GM18867 (cell line): ENCODE data around the gene RARA.

ENCODE experiments used
- ATAC-seq: cut with Tn5 transposase; IDR thresholded peaks from one replicate; pipeline ENCODE4 v1.9.1; 2021; ENCODE audit warnings: mild to moderate bottlenecking, moderate library complexity; ENCODE audit not compliant: unreplicated experiment

RARA gene

DNA sequence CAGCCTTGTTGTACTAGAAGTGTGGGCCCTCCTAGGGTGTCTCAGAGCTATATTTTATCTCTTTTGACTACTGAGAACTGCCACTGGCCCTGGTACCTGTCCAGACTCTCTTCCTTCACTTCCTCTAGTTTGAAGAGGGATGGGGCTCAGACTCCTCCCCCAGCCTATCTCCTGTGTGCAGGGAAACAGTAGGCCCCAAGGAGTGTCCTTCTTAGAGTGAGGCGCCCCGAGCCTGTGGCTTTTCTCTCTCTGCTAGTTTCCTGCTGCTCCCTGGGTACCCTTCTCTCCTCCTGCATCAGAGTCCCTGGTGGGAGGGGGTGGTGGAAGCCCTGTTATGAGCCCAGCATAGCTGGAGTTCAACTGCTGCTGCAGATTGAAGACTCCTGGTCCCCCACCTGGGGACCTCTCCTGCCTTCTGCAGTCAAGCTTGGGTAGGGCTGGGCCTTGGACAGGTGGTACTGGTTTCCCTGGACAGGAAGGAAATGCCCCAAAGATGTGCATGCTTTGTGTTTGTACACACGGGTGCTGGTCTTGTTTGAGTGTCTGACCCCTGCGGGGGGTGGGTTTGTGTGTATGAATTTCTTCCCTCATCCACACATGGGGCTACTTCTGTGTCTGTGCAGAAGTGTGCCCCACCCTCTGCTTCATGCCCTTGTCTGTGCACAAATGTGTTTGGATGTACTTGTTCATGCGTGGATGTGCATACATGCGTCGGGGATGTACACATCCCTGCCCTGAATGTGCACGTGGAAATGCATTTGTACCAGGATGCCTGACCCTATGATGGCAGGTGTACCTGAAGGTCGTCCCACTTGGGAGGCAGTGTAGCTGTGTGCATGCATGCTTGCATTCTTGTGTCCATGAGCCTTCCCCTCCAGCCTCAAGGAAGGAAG, 6.9 kb downstream of the RARA start:
- no peak for ATAC-seq

DNA sequence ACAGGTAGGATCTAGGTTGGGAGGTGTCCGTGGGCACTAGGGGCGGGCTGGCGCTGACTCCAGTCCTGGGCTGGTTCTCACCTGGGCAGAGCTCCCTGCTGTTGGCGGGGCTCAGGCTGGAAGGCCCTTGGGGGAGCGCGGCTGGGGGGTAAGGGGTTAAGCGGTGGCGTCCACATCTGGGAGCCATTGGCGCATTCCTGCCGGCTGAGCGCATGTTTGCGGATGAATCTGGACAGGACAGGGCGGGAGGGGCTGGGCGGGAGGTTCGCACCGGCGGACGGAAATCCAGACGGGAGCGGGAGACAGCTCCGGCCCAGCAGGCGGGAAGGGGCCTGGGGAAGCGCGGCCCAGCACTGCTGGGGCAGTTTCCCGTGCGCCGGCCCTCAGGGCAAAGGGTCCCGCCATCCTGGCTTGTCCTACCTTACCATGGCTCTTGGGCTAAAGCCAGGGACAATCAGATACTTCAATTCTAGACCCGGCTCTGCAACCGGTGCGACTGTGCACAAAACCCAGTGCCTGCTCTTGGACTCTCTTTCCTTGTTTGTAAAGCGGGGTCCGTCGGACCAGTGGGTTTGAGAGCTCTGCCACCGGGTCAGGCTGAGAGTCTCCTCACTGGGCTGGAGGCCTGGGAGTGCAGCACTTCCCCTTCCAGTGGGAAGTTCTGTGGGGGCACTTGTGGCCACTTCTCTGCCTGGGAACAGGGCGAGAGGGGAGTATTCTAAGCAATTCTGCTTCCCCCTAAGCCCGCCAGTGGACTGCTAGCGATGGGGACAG, 7.8 kb downstream of the RARA start:
- ATAC-seq = no peak

DNA sequence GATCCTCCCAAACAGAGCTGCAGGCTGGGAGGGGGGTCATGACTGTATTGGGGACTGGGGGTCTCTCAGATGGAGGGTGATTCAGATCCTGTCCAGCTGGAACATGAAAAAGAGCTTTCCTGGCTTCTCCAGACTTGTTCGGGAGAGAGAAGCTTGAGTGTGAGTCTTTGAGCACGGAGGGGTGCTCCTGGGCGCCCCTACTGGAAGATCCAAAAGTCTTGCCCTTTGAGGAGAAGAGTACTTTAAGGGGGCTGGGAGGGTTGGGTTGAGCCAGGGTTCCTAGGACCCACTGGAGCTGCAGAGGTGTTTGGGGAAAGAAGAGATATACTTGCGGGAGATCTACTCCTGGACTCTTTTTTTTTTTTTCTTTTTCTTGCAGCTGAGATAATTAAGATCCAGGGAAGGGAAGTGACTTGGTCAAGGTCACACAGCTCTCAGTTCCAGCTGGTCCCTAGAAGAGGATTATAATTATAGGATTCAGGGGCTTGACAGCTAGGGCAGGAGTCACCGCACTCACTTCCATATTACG, 8.4 kb downstream of the RARA start:
- ATAC-seq = no peak

DNA sequence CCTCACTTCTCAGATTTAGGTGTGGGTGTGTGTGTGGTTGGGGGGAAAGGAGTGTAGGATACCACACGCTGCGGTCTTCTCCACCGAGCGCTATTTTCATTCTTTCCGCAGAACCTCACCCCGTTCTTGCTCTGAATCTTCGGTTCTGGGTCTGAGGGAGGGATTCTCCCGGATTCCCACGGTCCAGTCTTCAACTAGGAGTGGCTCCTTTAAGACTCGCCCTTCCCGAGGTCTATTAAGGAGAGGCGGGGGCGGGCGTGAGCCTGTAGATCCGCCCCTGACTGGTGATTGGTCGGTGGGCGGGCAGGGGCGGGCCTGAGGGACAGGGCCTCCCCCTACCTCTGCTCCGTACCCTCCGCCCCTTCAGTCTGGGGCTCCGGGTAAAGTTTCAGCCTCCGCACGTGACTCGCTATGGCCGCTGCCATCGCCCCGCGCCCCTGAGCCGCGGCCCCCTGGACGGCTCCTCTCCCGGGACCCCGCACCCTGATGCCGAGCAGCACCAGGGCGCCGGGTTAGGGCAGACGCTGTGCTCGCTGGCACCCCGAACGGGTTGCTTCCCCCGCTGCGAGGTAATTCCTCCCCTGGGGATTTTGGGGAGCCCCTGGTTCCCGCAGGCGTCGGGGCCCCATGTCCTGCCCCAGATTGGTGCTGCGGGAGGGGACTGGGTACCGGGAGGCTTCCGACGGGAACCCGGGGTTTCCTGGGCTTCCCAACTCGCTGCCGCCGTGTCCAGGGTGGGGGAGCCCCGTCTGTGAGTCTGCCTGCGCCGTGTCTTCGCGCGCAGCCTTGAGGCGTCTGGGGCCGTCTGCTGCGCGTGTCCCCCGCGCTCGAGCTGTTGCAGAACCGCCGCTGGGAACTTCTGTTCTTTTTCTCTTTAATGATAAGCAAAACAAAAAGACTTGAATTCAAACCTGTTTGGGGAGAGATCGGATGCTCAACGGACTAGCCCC, 9.2 kb downstream of the RARA start:
- ATAC-seq = peak; percentile 59

DNA sequence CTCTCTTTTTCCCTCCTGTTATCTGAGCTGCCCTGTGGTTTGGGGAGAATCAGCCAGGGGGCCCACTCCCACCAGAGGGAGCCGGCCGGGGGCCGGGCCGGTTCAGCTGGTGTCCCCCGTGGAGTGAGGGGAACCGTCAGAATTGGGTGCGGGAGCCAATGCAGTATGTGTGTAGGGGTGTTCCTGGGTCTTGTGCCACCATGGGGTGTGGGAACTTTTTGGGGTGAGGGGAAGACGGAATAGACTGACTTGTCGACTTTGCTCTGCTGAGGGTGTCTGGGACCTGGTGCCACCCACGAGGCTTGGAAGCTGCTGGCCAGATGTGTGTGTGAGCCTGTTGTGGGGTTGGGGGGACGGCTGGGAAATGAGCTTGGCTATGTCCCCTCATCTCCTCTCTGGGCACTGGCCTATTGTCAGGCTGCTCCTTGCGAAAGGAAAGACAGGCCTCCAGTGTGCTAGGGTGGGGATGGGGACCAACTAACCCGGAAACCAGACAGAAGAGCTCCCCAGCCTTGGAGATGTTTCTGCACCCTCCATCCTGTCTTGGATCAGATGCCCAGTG, 9.9 kb downstream of the RARA start:
- ATAC-seq = no peak

DNA sequence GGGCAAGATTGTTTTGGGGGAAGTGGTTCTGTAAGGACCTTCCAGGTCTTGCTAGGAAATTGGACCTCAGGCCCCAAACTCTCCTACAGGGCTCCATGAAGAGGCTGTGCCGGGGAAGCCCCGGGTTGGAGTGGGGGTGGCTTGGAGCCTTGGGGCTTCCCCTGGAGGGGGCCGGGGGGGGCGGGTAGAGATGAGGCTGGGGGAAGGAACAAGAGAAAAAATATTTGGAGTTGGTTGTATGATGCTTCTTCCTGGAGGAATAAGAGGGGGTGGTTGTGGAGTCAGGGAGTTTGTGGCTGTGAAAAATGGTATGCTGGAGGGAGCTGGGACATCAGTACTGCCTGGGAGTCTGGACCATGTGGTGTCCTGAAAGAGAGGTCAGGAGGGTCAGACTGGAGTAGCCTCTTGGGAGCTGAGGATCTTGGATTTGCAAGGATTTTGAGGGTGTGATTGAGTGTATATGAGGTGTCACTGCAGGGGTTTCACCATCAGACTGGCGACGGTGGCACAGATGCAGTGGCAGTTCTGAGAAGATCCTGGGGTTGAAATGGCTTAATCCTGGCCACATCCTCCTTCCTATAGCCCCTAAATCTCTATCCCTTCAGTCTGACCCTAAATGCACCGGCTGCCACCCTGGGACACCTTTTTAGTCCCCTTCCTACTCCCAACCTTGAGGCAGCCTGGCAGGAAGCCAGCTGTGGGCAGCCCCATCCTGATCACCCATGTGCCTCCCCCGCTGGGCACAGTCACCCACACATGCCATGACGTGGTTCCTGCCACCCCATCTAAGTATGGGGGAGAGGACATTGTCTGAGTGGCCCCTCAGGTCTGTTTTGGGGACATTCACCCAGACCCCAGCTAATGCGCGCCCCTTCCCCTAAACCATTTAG, 10.9 kb downstream of the RARA start:
- no peak for ATAC-seq

DNA sequence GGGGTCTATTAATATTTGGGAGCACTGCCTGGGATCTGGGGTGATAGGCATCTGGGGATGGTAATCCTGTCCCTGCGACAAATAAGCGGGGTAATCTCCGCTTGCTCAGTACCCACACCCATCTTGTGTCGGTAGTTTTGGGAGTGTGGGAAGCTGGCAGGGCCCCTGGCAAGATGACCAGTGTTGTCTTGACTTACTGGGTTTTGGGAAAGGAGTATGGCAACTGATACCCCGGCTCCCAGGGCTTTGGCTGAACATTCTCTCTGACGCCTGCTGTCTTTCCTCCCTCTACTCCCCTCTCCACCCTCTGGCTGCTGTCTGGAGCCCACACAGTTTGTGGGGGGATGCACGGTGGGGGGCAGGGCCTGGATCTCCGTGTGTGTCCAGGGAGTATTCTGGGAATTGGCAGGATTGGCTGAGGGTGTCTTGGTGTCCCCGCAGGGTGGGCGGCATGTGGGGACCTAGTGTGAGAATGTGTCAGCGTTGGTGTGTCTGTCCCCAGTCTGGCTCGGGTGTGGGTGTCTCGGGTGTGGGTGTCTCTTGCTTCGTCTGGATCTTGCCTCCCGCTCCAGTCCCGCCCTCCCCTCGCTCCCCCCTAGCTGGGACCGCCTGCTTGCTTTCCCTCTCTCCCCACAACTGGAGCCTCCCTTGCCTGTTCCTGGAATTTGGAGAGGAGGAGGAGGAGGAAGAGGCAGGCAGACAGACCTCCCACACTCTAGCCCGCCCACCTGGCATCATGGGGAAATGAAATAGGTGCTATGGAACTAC, 12.0 kb downstream of the RARA start:
- ATAC-seq = no peak

DNA sequence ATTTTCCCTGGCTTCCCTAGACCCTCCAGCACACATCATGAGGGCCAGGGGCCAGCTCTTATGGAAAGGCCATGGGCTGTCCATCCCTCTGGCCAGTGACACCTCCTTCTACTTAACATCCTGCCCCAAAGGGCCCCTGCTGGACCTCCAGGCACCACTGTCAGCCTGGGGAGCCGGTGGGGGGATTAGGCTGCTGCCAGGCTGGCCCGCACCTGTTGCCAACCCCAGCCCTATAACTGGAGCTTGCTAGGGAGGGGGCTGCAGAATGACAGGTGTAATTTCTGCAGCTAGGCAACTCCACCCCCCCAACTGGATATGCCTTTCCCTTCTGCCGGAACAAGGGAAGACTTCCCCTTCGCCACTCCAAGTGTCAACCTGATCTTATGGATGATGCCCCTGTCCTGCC, 12.5 kb downstream of the RARA start:
- no peak for ATAC-seq

DNA sequence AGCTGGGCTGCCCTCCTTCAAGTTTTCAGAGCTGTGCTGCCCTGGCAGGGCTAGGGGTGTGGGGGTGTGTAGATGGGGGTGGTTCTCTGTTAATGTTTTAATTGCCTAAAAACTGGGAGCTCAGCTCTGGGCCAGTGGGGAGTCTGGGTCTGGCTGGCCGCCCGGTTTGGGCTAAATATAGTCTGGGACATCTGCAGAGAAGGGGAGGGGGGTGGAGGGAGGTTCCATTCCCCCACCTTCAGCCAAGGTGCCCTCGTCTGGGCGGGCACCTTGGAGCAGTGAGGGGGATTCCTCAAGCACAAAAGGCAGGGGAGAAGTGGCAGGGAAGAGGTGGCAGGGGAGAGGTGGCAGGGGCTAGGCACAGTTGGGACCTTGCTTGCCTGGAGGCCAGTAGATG, 13.0 kb downstream of the RARA start:
- ATAC-seq = no peak

DNA sequence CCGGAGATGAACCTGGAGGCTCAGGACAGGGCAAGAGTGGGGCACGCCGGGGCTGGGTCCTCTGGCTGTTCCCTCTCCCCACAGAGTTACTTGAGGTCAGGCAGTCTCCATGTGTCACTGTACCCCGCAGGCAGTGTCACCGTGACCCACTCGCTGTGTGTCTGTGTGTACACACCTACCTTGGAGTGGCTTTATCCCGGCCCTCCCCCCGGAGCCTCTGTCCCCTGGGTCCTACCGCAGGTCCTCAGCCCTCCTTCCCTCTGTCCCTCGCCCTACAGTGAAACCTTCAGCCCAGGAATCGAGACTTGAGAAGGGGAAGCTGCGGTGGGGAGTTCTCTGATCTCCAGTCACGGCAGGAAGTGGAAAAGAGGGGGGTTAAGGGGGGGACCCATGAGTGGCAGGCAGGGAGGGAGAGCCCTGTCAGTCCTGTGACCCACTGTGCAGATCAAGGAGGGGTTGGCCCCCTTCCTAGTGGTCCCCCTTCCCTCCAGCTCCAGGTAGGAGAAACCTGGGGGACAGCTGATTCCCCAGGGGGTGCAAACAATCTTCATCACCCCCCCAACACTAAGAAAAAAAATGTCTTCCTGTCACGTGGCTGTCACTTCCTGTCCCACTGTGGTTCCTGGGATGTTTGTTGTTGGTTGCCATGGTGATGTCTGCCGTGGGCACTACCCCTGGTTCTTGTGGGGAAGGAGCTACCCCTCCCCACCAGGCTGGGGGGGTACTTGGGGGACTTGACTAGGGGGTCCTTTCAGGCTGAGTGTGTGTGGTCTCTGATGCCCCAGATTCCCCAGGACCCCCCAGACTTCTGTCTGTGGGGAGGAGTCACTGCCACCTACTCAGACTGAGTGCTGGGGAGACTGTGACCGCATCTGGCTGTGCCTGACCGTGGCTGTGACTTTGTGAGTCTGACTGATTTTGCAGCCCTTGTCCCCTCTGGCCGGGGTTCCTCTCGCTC, 13.7 kb downstream of the RARA start:
- peak; percentile 39 for ATAC-seq

DNA sequence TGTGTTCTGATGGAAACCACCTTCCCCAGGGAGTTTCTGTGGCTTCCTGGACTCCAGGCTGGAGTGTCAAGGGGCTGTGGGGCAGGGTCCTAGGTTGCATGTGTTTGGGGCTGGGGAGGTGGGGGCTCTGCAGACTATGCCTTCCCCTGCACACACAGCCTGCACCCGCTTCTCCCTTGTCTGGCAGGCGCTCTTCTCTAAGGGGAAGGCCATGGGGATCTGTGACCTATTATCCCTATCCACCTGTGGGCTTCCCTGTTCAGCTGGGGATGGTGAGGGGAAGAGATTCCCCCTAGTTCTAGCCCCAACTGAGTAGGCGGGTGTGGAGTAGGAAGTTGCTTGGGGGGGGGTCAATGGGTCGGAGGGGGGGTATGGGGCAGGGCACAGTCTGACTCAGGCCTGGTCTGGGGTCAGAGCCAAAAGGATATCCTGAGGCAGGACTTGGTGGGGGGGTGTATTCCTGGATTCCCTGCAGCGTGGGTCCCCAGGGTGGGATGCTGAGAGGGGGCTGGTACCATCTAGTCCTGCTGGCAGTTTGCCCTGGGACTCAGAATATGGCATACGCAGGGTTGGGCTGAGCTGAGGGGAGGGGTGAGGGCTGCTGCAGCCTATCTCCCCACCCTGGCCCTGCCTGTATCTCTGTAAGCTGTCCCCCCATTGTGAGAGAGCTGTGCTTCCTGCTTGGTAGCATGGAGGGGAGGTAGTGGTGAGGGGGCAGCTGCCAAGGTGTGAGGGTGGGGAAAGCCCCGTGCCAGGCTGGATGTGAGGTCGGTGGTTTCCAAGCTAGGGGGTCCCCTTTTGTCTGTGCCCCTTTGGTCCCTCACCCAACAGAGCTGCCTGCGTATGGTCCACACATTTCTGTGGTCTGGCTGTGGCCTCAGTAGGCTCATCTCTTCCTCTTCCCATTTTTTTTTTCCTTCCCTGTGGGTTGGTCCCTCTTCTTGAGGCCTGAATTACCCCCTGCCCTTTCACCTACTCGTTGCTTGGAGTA, 14.7 kb downstream of the RARA start:
- ATAC-seq = peak; percentile 18

DNA sequence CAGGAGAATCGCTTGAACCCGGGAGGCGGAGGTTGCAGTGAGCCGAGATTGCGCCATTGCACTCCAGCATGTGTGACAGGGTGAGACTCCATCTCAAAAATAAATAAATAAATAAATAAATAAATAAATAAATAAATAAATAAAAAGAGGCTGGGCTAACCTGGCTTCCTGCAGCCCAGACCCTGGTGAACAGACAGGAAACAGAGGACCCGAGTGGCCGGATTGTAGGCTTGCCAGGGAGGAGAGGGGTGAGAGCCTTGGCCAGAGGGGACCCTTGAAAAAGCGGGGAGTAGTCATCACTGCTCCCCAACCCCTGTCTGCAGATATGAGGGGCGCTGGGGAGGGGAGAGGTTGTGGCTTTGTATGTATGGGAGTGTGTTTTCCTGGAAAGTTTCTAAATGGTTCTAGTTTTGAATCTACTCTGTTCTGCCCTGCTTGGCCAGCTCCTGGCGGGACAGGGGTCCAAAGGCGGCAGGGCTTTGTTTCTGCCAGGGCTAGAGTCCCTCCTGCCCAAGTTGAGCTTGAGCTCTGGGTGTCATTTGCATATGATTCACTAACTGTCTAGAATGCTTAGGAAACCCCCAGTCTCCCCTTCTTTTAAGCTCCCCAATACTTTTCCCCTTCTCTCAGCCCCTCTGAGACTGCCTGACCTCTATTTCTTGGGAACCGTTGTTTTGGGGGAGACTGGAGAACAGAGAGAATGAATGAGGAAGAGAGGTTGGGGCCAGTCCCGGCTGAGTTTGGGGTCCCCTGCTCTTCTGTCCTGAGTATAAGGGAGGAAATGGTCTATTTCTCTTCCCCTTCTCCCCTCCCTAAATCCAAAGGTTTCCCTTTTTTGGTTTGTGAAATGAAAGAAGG, 16.4 kb downstream of the RARA start:
- ATAC-seq = no peak

DNA sequence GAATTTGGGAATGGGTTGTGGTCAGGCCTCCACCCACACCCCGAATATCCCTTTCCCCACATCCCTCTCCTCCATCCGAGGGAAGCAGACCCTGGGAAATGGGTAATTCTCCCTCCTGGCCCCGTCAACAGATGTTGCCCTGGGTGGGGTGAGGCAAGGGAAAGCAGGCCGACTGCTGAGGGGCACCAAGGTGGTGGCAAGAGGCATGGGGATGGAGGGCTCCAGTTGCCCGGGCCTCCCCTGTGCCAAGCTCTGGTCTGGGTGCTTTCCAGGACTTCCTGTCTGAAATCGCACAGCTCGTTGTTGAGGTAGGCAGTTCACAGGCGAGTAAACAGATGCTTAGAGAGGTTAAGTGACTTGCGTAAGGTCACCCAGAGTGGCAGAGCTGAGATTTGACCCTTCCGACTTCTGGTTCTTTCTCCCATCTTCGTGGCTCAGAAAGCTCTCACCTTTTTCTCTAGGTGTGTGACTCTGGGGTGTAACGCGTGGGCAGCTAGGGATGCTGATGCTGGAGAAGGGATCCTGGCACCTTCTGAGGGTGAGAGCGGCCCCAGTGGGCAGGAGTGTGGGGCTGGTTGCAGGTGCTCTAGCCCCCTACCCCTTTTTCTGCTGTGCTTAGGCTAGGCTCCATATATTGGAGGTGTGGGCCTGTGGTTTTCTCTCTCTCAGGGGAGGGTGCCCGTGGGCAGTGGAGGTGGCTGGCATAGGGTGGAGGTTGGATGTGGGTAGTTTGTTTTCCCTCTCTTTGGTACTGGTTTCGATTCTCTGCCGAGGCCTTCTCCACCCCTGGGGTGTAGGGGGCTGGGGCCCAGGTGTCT, 17.2 kb downstream of the RARA start:
- no peak for ATAC-seq

DNA sequence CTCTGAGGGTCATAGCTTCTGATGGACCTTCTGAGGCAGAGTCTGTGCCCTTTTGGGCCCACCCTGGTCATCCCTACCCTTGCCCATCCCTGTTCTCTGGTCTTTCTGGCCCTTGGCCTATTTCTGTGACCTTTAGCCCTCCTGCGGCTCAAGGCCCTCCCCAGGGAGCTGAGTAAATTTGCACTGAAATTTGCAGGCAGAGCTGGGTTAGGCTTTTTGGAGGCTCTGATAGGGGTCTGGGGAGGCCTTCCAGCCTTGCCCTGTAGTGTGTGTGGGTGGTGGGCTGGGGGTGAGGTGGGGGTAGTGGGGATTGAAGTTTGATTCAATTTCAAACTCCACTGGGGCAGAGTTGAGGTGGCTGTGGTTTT, 17.8 kb downstream of the RARA start:
- ATAC-seq = no peak

DNA sequence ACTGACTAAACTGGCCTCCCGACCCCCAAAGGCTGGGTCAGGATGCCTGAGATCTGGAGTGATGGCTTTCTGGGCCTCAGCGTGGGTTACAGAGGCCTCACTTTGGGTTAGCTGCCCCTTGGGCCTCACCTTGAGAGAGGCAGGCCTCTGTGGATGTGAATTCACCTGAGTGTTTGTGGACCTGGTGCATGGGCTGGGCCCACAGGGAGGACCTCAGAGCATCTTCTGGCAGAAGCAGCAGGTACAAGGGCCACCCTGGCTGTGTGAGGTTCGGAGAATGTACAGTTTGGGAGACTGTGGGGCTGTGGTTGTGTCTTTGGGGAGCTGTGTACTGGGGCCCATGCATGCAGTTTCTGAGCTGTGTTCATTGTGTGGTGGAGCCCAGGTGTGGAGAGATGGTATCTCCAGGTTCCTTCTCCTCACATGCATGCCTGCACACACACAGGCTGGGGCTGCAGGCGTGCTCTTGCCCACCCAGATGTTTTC, 18.3 kb downstream of the RARA start:
- ATAC-seq = no peak
